K562 (cell line): ENCODE results near the gene TAS2R13. TPM values are rescaled to one million over a fixed set of nuclear protein-coding genes. Genes with fewer than 3 reads are reported as not detected.

ENCODE experiments used
- ATAC-seq: fragments of 200-7000 bp; cut with Tn5 transposase; 3 replicates; pipeline ENCODE4 v1.9.1; 2020; ENCODE audit warnings: moderate library complexity
- BruUV-seq: library from RNA; stranded (reverse); fragments of 400-500 nt; replicated peaks from 2 replicates; lab custom pipeline; 2021; lab: Mats Ljungman, UMichigan
- CTCF ChIA-PET: fragments of 300-600 bp; formaldehyde crosslinking; extraction: SDS; loops from one replicate; lab custom pipeline; 2021; ENCODE audit warnings: low intra/inter-chr PET ratio; lab: Yijun Ruan, JAX
- POLR2A ChIA-PET: fragments of 300-600, 350-650 bp; sonication (Branson Sonifier 250); formaldehyde crosslinking; extraction: SDS; loops from one replicate; lab custom pipeline; 2021; ENCODE audit warnings: antibody characterized with exemption, inconsistent platforms; lab: Yijun Ruan, JAX
- DNase-seq, 4 experiments: peaks; one replicate each; pipeline versions ENCODE4 v3.0.0 to v3.0.0-alpha.2; 2011 to 2018; ENCODE audit warnings: low spot score in 3 of 4, mixed read lengths in 3 of 4; ENCODE audit errors: extremely low read depth in 1 of 4
- FAIRE-seq: peaks from 2 replicates; lab custom pipeline; 2011; peaks lifted over from hg19 to GRCh38; lab: Jason Lieb, UNC
- H2AFZ ChIP-seq: 2 replicates; pipeline ENCODE4 v1.6.0; 2011; ENCODE audit warnings: low read depth, low read length, control low read depth, inconsistent platforms
- H3K27ac ChIP-seq: fragments of 200-600 bp; 3 replicates; pipeline ENCODE4 v1.8.0; 2011; ENCODE audit warnings: low read depth, mild to moderate bottlenecking, control low read depth, inconsistent platforms, low read length, moderate library complexity, mixed read lengths; ENCODE audit errors: extremely low read depth
- H3K27me3 ChIP-seq, 2 experiments: fragments of 300-600 bp in 1 of 2; 2 replicates in 1 of 2; 3 replicates in 1 of 2; pipeline versions ENCODE4 v1.6.0 to v1.8.0; 2011; ENCODE audit warnings: inconsistent platforms in 2 of 2, low read length in 2 of 2, mild to moderate bottlenecking in 1 of 2, mixed read lengths in 1 of 2, moderate library complexity in 1 of 2; ENCODE audit not compliant: control insufficient read depth in 2 of 2, insufficient read depth in 2 of 2
- H3K36me3 ChIP-seq: fragments of 300-600 bp; 3 replicates; pipeline ENCODE4 v1.8.0; 2011; ENCODE audit warnings: mild to moderate bottlenecking, low read length, inconsistent platforms; ENCODE audit not compliant: control insufficient read depth, insufficient read depth
- H3K4me1 ChIP-seq, 2 experiments: fragments of 200-600 bp in 1 of 2; replicated peaks in 1 of 2; 2 replicates in 1 of 2; 3 replicates in 1 of 2; pipeline versions ENCODE4 v1.5.1 to v1.8.0; 2011; ENCODE audit warnings: inconsistent platforms in 2 of 2, low read length in 2 of 2, mild to moderate bottlenecking in 1 of 2, mixed read lengths in 1 of 2, moderate library complexity in 1 of 2; ENCODE audit not compliant: control insufficient read depth in 2 of 2, insufficient read depth in 2 of 2
- H3K4me2 ChIP-seq: 2 replicates; pipeline ENCODE4 v1.6.1; 2011; ENCODE audit warnings: low read length, control low read depth, inconsistent platforms, mixed read lengths; ENCODE audit not compliant: insufficient read depth
- H3K4me3 ChIP-seq: fragments of 200-600 bp; sonication (generic), shearing (Covaris generic); 2 replicates; pipeline ENCODE4 v1.5.1; 2016; ENCODE audit warnings: control low read depth, inconsistent platforms
- H3K79me2 ChIP-seq: fragments of 200-600 bp; 3 replicates; pipeline ENCODE4 v1.8.0; 2011; ENCODE audit warnings: low read length, inconsistent platforms; ENCODE audit not compliant: control insufficient read depth, insufficient read depth
- H3K9ac ChIP-seq, 2 experiments: 2 replicates each; pipeline versions ENCODE4 v1.6.0 to v1.6.1; 2011; ENCODE audit warnings: low read depth in 2 of 2, low read length in 2 of 2, control low read depth in 1 of 2, inconsistent platforms in 1 of 2, mild to moderate bottlenecking in 1 of 2, mixed read lengths in 1 of 2; ENCODE audit not compliant: insufficient read depth in 1 of 2
- H3K9me1 ChIP-seq: one replicate; pipeline ENCODE4 v1.6.0; 2011; ENCODE audit warnings: inconsistent platforms, mild to moderate bottlenecking, low read length, moderate library complexity; ENCODE audit not compliant: control insufficient read depth, insufficient read depth
- H3K9me3 ChIP-seq: replicated peaks from 2 replicates; pipeline ENCODE4 v1.5.1; 2011; ENCODE audit warnings: low read depth, low read length, inconsistent platforms; ENCODE audit not compliant: control insufficient read depth, insufficient read depth
- H4K20me1 ChIP-seq: replicated peaks from 2 replicates; pipeline ENCODE4 v1.6.1; 2011; ENCODE audit warnings: low read length, inconsistent platforms, mixed read lengths; ENCODE audit not compliant: control insufficient read depth, insufficient read depth
- BRF1 ChIP-seq: IDR thresholded peaks from 3 replicates; pipeline ENCODE4 v1.6.1; 2011; ENCODE audit warnings: borderline replicate concordance, mild to moderate bottlenecking; ENCODE audit not compliant: insufficient read length; ENCODE audit errors: extremely low read depth
- C11orf30 ChIP-seq: fragments of 450-650 bp; IDR thresholded peaks from 2 replicates; pipeline ENCODE4 v1.6.1; 2016; ENCODE audit warnings: low read depth, mild to moderate bottlenecking
- DACH1 ChIP-seq: fragments of 450-650 bp; IDR thresholded peaks from 2 replicates; pipeline ENCODE4 v1.6.1; 2018; ENCODE audit not compliant: partially characterized antibody
- GABPA ChIP-seq: fragments of 200-800 bp; sonication (Bioruptor generic); conservative IDR thresholded peaks from 2 replicates; pipeline ENCODE4 v1.6.1; 2016; ENCODE audit warnings: low read depth, missing genetic modification characterization, missing compliant biosample characterization
- HDAC3 ChIP-seq: fragments of 450-650 bp; IDR thresholded peaks from 2 replicates; pipeline ENCODE4 v1.6.1; 2018; ENCODE audit warnings: borderline replicate concordance, mild to moderate bottlenecking, moderate library complexity; ENCODE audit not compliant: partially characterized antibody
- HOXB6 ChIP-seq: fragments of 250-450 bp; sonication (Bioruptor Pico); IDR thresholded peaks from 2 replicates; pipeline ENCODE4 v1.5.1; 2022; ENCODE audit warnings: mild to moderate bottlenecking, borderline replicate concordance
- NR3C1 ChIP-seq: sonication (generic); formaldehyde crosslinking; IDR thresholded peaks from 2 replicates; pipeline ENCODE4 v1.8.1; 2022; ENCODE audit warnings: missing genetic modification reagents
- SPI1 ChIP-seq: IDR thresholded peaks from 2 replicates; pipeline ENCODE4 v1.6.1; 2011; ENCODE audit warnings: low read depth, low read length, control low read depth, borderline replicate concordance
- TAL1 ChIP-seq: fragments of 450-650 bp; IDR thresholded peaks from 2 replicates; pipeline ENCODE4 v1.6.1; 2016; ENCODE audit warnings: mild to moderate bottlenecking
- ZNF232 ChIP-seq: sonication (generic); formaldehyde crosslinking; IDR thresholded peaks from 2 replicates; pipeline ENCODE4 v1.8.0; 2022; ENCODE audit warnings: mild to moderate bottlenecking, missing genetic modification reagents
- ZNF384 ChIP-seq: IDR thresholded peaks from 2 replicates; pipeline ENCODE4 v1.6.1; 2012; ENCODE audit warnings: low read depth, low read length, improper control_type of control experiment
- ZNF780A ChIP-seq: fragments of 250-450 bp; sonication (Bioruptor Pico); IDR thresholded peaks from 2 replicates; pipeline ENCODE4 v1.5.0; 2021; ENCODE audit warnings: mild to moderate bottlenecking
- WGBS: fragments of 100-300 bp; shearing (Covaris generic); methylation state at CpG from one replicate; pipeline ENCODE4 v1.1.6; 2016; ENCODE audit warnings: low coverage, mixed read lengths; ENCODE audit not compliant: insufficient coverage; ENCODE audit errors: missing lambda C conversion rate; 5-methylcytosine and 5-hydroxymethylcytosine counted together
- in situ Hi-C: fragments of 300-500 bp; cut with MboI; formaldehyde crosslinking; loops from 4 replicates; pipeline ENCODE4 v1.15.0; 2018; ENCODE audit warnings: inconsistent platforms, mixed read lengths
- intact Hi-C: fragments of 100-400 bp; cut with micrococcal nuclease; formaldehyde crosslinking; loops from 2 replicates; pipeline ENCODE4 v1.14.2; 2022
- polyA plus RNA-seq, 8 experiments: library from polyadenylated mRNA; depleted of rRNA in 4 of 8; stranded (reverse) in 5 of 8; unstranded in 3 of 8; fragments of >200 nt; fragmentation: Nextera tagmentation in 2 of 8; fragmentation: Illumina TruSeq in 1 of 8; extraction: Ambion mirVana in 2 of 8; extraction: Trizol in 1 of 8; gene quantifications; 2 replicates each; pipeline versions ENCODE4 v1.2.1 to v1.2.3, GENCODE V29; 2011 to 2014; ENCODE audit warnings: inconsistent platforms in 1 of 8, missing spikeins in 1 of 8
- total RNA-seq, 7 experiments: library from RNA; depleted of rRNA in 6 of 7; stranded (reverse); fragments of >200 nt in 6 of 7; fragmentation: Illumina TruSeq in 2 of 7; extraction: Trizol in 2 of 7; gene quantifications; 2 replicates each; pipeline versions ENCODE4 v1.2.1 to v1.2.3, GENCODE V29; 2011 to 2021; ENCODE audit warnings: low replicate concordance in 1 of 7
- TF ChIP-seq, protein P1 (sequence below), 2 experiments: IDR thresholded peaks in 1 of 2; conservative IDR thresholded peaks in 1 of 2; 2 replicates each; pipeline ENCODE4 v1.6.1; 2016; ENCODE audit warnings: low read depth in 2 of 2, mild to moderate bottlenecking in 1 of 2, missing compliant biosample characterization in 1 of 2, missing genetic modification characterization in 1 of 2, moderate library complexity in 1 of 2
- TF ChIP-seq, protein P2 (sequence below): fragments of 150-350 bp; conservative IDR thresholded peaks from 2 replicates; pipeline ENCODE4 v1.6.1; 2014; ENCODE audit warnings: low read length
- TF ChIP-seq, protein P3 (sequence below): fragments of 250-450 bp; sonication (Bioruptor Pico); IDR thresholded peaks from 2 replicates; pipeline ENCODE4 v1.8.0; 2022; ENCODE audit warnings: inconsistent platforms

The TAS2R13 gene
- total and polyA plus RNA-seq, 9 of the 15 experiments (the other 6 are each of a cell fraction or from before 2014, with no cell fraction given), result 0.07 to 1.4 (median 0.52) TPM; not detected in 3

DNA sequence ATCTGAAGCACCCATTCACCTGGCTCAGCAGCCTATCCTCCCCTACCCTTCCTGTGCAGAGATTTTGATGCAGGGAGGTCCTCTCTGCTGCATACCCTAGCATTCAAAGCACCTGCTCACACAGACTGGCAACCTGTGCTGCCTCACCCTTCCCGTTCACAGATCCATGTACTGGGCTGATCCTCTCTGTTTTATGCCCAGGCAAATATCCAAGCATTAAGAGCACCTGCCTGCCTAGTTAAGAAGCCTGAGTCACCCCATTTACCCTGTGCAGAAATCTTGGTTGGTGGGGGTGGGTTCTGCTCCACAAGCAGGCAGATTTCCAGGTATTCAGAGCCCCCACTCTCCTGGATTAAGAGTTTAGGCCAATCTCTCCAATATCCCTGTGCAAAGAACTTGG, 8.4 kb downstream of the TAS2R13 start (continued):
- TF ChIP-seq, protein P1, sequence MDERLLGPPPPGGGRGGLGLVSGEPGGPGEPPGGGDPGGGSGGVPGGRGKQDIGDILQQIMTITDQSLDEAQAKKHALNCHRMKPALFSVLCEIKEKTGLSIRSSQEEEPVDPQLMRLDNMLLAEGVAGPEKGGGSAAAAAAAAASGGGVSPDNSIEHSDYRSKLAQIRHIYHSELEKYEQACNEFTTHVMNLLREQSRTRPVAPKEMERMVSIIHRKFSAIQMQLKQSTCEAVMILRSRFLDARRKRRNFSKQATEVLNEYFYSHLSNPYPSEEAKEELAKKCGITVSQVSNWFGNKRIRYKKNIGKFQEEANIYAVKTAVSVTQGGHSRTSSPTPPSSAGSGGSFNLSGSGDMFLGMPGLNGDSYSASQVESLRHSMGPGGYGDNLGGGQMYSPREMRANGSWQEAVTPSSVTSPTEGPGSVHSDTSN (CRISPR knock-in tag; IDR thresholded peaks at IDR 0.05; ENCODE audit: low read depth), result no peak
- TF ChIP-seq, protein P1 (tag; conservative IDR thresholded peaks at IDR 0.05; ENCODE audit: low read depth), result no peak
- TF ChIP-seq TAL1 (no peak), ZNF780A (CRISPR knock-in tag) (no peak)
- TF ChIP-seq, protein P2, sequence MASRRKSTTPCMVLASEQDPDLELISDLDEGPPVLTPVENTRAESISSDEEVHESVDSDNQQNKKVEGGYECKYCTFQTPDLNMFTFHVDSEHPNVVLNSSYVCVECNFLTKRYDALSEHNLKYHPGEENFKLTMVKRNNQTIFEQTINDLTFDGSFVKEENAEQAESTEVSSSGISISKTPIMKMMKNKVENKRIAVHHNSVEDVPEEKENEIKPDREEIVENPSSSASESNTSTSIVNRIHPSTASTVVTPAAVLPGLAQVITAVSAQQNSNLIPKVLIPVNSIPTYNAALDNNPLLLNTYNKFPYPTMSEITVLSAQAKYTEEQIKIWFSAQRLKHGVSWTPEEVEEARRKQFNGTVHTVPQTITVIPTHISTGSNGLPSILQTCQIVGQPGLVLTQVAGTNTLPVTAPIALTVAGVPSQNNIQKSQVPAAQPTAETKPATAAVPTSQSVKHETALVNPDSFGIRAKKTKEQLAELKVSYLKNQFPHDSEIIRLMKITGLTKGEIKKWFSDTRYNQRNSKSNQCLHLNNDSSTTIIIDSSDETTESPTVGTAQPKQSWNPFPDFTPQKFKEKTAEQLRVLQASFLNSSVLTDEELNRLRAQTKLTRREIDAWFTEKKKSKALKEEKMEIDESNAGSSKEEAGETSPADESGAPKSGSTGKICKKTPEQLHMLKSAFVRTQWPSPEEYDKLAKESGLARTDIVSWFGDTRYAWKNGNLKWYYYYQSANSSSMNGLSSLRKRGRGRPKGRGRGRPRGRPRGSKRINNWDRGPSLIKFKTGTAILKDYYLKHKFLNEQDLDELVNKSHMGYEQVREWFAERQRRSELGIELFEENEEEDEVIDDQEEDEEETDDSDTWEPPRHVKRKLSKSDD, result no peak

DNA sequence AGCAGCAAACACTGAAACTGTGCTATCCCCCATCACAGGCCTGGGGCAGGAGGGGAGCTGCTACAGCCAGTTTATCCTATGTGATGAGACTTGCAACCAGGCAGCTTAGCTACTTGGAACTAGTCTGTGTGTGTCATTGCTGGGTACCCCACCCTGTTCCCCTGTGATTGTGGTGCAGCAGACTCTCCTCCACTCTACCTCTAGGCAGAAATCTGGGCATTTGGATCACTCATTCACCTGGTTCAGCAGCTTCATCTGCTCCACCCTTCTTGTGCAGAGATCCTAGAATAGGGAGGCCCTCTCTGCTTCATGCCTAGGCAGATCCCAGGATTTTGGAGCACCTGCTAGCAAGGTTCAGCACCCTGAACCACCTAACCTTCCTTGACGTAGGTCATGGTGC, 8.8 kb downstream of the TAS2R13 start:
- in situ Hi-C loops, result no loop called here
- TF ChIP-seq HOXB6 (CRISPR knock-in tag), result no peak
- TF ChIP-seq C11orf30, result no peak
- TF ChIP-seq DACH1, result no peak
- TF ChIP-seq, protein P3, sequence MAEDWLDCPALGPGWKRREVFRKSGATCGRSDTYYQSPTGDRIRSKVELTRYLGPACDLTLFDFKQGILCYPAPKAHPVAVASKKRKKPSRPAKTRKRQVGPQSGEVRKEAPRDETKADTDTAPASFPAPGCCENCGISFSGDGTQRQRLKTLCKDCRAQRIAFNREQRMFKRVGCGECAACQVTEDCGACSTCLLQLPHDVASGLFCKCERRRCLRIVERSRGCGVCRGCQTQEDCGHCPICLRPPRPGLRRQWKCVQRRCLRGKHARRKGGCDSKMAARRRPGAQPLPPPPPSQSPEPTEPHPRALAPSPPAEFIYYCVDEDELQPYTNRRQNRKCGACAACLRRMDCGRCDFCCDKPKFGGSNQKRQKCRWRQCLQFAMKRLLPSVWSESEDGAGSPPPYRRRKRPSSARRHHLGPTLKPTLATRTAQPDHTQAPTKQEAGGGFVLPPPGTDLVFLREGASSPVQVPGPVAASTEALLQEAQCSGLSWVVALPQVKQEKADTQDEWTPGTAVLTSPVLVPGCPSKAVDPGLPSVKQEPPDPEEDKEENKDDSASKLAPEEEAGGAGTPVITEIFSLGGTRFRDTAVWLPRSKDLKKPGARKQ (CRISPR knock-in tag), result no peak
- TF ChIP-seq SPI1, result no peak
- TF ChIP-seq NR3C1, result no peak
- no peak for TF ChIP-seq HDAC3
- no peak for TF ChIP-seq ZNF232
- no peak for TF ChIP-seq BRF1
- TF ChIP-seq ZNF384, result no peak
- no peak for TF ChIP-seq GABPA

More for the DNA sequence above, 8.8 kb downstream of the TAS2R13 start:
- no peak for FAIRE-seq
- intact Hi-C loops, result no loop called here
- no peak for ATAC-seq
- 63% methylated on average over 1 of the region's 1 CpG for WGBS
- POLR2A ChIA-PET, result no interaction called here
- Histone ChIP-seq H3K9me3 (no peaks in the 10 kb centered on the region), H3K4me1 (no peaks in the 10 kb centered on the region; a peak in 1 of 5 replicates), H2AFZ (no peak overlapping the region), H3K4me3 (no peak overlapping the region), H3K27me3 (no peaks in the 10 kb centered on the region), H4K20me1 (no peaks in the 10 kb centered on the region), H3K9ac (no peak overlapping the region), H3K27ac (no peak overlapping the region), H3K36me3 (no peaks in the 10 kb centered on the region), H3K9me1 (no peaks in the 10 kb centered on the region), H3K4me2 (no peak overlapping the region), H3K79me2 (no peaks in the 10 kb centered on the region)
- DNase-seq, result no peak
- no TSS peak for BruUV-seq
- CTCF ChIA-PET, result no interaction called here
